ENCODE data around the gene TK1. TPM values are rescaled to one million over a fixed set of nuclear protein-coding genes. Genes with fewer than 3 reads are reported as not detected.
"Not testable (repeated sequence)": the region's sequence is repeated elsewhere in the genome, so short reads cannot be mapped to it uniquely, and the experiment has no call there.

TK1 gene
- total RNA-seq, 2 experiments from 2014 or later, result 109 to 117 TPM

DNA sequence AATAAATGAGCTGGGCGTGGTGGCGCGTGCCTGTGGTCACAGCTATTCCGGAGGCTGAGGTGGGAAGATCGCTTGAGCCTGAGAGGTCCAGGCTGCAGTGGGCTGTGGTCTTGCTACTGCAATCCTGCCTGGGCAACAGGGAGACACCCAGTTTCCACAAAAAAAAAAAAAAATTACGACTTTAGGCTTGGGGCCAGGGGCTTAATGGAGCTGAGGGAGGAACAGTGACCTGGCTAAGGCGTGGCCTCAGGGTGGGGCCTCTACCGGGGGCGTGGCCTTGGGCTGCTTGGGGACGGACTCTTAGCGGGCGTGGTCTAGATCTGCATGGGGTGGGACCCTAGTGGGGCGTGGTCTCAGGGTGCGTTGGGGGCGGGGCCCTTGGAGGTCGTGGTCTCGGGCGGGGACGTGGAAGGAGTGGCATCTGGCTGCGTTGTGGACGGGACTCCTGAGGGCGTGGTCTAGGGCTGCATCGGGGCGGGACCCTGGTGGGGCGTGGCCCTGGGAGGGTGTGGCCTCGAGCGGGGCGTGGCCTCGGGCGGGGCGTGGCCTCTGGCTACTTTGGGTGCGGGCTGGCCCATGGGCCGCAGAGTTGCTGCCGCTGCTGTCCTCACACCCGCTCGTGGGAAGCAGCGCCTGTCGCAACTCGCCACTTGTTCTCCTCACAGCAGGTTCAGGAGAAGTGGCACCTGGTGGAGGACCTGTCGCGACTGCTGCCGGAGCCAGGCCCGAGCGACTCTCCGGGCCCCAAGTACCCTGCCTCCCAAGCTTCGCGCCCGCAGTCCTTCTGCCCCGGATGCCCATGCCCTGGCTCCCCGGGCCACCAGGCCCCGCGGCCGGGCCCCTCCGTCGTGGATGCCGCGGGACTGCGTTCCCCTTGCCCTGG is 46.4 kb downstream of the TK1 start:
- ChIA-PET POLR2A (interaction anchor here (0.7 to 14.6 kb wide), 16 partner anchors 12 to 241 kb away, joined by 3 to 332 read pairs (median 4); partner anchors contain the start of genes AFMID, TK1, TMC6 and TMC8), CTCF (interaction anchor here (0.6 to 8.2 kb wide), 11 partner anchors 9 to 681 kb away, joined by 3 to 106 read pairs (median 5); partner anchors contain the start of genes TMC6 and TMC8)
- Mint-ChIP-seq H3K27me3 (no peaks in the 10 kb centered on the region), H3K4me3 (peak overlapping the region; percentile 15), H3K9me3 (no peaks in the 10 kb centered on the region), H3K27ac (peak overlapping the region; percentile 82), H3K36me3 (ENCODE audit: low read depth) (peaks cover 56% of the 10 kb centered on the region), H3K4me1 (peaks cover 65% of the 10 kb centered on the region)
- DNase-seq, result peak; percentile 99

DNA sequence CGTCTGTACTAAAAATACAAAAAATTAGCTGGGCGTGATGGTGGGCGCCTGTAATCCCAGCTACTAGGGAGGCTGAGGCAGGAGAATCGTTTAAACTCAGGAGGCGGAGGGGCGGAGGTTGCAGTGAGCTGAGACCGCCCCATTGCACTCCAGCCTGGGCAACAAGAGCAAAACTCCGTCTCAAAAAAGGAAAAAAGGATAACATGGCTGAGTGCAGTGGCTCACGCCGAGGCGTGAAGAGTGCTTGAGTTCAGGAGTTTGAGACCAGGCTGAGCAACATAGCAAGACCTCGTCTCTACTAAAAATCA is 47.0 kb downstream of the TK1 start:
- peaks cover 70% of the 10 kb centered on the region for H3K4me1 Mint-ChIP-seq
- not testable (repeated sequence) for H3K27me3 Mint-ChIP-seq, DNase-seq, H3K9me3 Mint-ChIP-seq
- H3K4me3 Mint-ChIP-seq, result peak overlapping the region; percentile 15
- CTCF ChIA-PET, result interaction anchor here (0.6 to 8.2 kb wide), 11 partner anchors 10 to 680 kb away, joined by 3 to 106 read pairs (median 5); partner anchors contain the start of genes TMC6 and TMC8
- H3K27ac Mint-ChIP-seq, result peak overlapping the region; percentile 82
- peaks cover 60% of the 10 kb centered on the region for H3K36me3 Mint-ChIP-seq (ENCODE audit: low read depth)
- POLR2A ChIA-PET, result interaction anchor here (0.7 to 14.6 kb wide), 16 partner anchors 13 to 242 kb away, joined by 3 to 332 read pairs (median 4); partner anchors contain the start of genes AFMID, SYNGR2, TK1 and TMC6

DNA sequence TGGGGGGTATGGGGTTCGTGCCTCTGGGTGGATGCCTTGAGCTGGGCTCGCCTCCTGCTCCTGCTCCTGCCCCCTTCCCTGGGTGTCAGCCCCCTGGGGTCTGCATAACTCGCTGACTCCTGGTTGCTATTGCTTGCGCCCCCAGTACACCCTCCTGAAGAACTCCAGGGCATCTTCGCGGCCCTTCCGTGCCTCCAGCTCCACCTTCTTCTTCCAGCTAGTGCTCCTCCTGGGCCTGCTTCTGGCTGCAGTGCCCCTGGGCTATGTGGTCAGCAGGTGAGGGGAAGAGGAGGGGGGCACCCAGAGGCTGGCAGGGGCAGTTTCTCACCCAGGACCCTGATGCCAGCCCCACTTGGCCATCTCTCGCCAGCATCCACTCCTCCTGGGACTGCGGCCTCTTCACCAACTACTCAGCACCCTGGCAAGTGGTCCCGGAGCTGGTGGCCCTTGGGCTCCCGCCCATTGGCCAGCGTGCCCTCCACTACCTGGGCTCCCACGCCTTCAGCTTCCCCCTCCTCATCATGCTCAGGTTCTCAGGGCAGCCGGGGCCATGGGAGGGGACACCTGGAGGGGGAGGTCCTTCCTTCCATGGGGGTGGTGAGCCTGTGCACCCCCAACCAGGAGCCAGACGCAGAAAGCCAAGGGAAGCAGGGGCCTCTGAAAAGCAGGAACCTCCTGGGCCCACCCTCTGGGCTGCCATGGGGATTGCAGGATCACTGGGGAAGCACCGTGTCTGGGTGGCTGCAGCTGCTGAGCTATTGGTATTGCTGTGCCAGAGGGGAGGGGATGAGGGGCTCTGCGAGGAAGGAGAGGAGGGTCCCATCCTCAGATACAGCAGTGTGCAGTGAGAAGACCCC is 48.4 kb downstream of the TK1 start:
- peaks cover 84% of the 10 kb centered on the region for H3K4me1 Mint-ChIP-seq

GRCh38 chr17:78137392-78138203 is 49.3 kb downstream of the TK1 start:
- H3K4me3 Mint-ChIP-seq, result no peak overlapping the region

More for the DNA sequence above, 48.4 kb downstream of the TK1 start:
- H3K9me3 Mint-ChIP-seq, result no peaks in the 10 kb centered on the region
- H3K27ac Mint-ChIP-seq, result peak overlapping the region; percentile 76
- H3K27me3 Mint-ChIP-seq, result no peaks in the 10 kb centered on the region
- DNase-seq, result no peak
- no peak overlapping the region for H3K4me3 Mint-ChIP-seq
- H3K36me3 Mint-ChIP-seq (ENCODE audit: low read depth), result peaks cover 74% of the 10 kb centered on the region
- CTCF ChIA-PET, result interaction anchor here (0.6 to 8.2 kb wide), 10 partner anchors 8 to 295 kb away, joined by 3 to 106 read pairs (median 6); partner anchors contain the start of genes C17orf99 and TMC6
- POLR2A ChIA-PET, result interaction anchor here (0.9 to 14.6 kb wide), 9 partner anchors 14 to 180 kb away, joined by 3 to 332 read pairs (median 5); partner anchors contain the start of genes SYNGR2, TK1, TMC6 and TMC8

DNA sequence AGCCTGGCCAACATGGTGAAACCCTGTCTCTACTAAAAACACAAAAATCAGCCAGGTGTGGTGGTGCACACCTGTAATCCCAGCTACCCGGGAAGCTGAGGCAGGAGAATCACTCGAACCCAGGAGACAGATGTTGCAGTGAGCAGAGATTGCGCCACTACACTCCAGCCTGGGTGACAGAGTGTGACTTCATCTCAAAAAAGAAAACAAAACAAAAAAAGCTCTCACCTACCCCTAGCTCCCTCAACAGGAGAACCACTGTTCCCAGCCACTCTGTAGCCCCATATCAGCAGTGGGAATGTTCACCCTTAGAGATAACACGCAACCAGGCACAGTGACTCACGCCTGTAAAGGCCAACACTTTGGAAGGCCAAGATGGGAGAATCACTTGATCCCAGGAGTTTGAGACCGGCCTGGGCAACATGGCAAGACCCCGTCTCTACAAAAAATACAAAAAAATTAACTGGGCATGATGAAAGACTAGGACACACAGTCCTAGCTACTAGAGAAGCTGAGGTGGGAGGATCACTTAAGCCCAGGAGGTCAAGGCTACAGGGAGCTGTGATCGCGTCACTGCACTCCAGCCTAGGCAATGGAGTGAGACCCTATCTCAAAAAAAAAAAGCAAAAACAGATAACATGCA is 50.9 kb downstream of the TK1 start:
- Mint-ChIP-seq H3K4me1 (peaks cover 76% of the 10 kb centered on the region), H3K27ac (peak overlapping the region; percentile 58)

More at GRCh38 chr17:78137392-78138203, 49.3 kb downstream of the TK1 start:
- Mint-ChIP-seq H3K36me3 (ENCODE audit: low read depth) (peaks cover 80% of the 10 kb centered on the region), H3K9me3 (no peaks in the 10 kb centered on the region), H3K27ac (peak overlapping the region; percentile 76), H3K4me1 (peaks cover 89% of the 10 kb centered on the region), H3K27me3 (no peaks in the 10 kb centered on the region)
- peak; percentile 60 for DNase-seq
- ChIA-PET CTCF (interaction anchor here (0.6 to 8.2 kb wide), 11 partner anchors 9 to 294 kb away, joined by 3 to 106 read pairs (median 5); partner anchors contain the start of genes C17orf99 and TMC6), POLR2A (interaction anchor here (0.6 to 14.6 kb wide), 10 partner anchors 13 to 179 kb away, joined by 3 to 332 read pairs (median 5); partner anchors contain the start of genes SYNGR2, TK1, TMC6 and TMC8)

GRCh38 chr17:78134899-78135385 is 51.9 kb downstream of the TK1 start:
- POLR2A ChIA-PET, result interaction anchor here (1.5 to 16.9 kb wide), 6 partner anchors 9 to 52 kb away, joined by 5 to 332 read pairs (median 12); partner anchors contain the start of genes AFMID, TK1, TMC6 and TMC8
- no peaks in the 10 kb centered on the region for H3K27me3 Mint-ChIP-seq
- DNase-seq, result no peak
- peaks cover 72% of the 10 kb centered on the region for H3K4me1 Mint-ChIP-seq
- H3K36me3 Mint-ChIP-seq (ENCODE audit: low read depth), result peaks cover 75% of the 10 kb centered on the region
- H3K4me3 Mint-ChIP-seq, result no peak overlapping the region
- no peaks in the 10 kb centered on the region for H3K9me3 Mint-ChIP-seq
- H3K27ac Mint-ChIP-seq, result no peak overlapping the region
- CTCF ChIA-PET, result interaction anchor here (1.0 to 8.2 kb wide), 12 partner anchors 10 to 116 kb away, joined by 3 to 106 read pairs (median 4); partner anchors contain the start of gene TMC6

More for the DNA sequence above, 50.9 kb downstream of the TK1 start:
- H3K27me3 Mint-ChIP-seq, result no peaks in the 10 kb centered on the region
- H3K9me3 Mint-ChIP-seq, result no peaks in the 10 kb centered on the region
- ChIA-PET POLR2A (interaction anchor here (1.4 to 16.9 kb wide), 6 partner anchors 8 to 51 kb away, joined by 4 to 332 read pairs (median 12); partner anchors contain the start of genes AFMID, TK1, TMC6 and TMC8), CTCF (interaction anchor here (0.9 to 8.2 kb wide), 7 partner anchors 12 to 72 kb away, joined by 3 to 106 read pairs (median 4); partner anchors contain the start of gene TMC6)
- H3K36me3 Mint-ChIP-seq (ENCODE audit: low read depth), result peaks cover 76% of the 10 kb centered on the region
- DNase-seq, result no peak
- H3K4me3 Mint-ChIP-seq, result no peak overlapping the region

DNA sequence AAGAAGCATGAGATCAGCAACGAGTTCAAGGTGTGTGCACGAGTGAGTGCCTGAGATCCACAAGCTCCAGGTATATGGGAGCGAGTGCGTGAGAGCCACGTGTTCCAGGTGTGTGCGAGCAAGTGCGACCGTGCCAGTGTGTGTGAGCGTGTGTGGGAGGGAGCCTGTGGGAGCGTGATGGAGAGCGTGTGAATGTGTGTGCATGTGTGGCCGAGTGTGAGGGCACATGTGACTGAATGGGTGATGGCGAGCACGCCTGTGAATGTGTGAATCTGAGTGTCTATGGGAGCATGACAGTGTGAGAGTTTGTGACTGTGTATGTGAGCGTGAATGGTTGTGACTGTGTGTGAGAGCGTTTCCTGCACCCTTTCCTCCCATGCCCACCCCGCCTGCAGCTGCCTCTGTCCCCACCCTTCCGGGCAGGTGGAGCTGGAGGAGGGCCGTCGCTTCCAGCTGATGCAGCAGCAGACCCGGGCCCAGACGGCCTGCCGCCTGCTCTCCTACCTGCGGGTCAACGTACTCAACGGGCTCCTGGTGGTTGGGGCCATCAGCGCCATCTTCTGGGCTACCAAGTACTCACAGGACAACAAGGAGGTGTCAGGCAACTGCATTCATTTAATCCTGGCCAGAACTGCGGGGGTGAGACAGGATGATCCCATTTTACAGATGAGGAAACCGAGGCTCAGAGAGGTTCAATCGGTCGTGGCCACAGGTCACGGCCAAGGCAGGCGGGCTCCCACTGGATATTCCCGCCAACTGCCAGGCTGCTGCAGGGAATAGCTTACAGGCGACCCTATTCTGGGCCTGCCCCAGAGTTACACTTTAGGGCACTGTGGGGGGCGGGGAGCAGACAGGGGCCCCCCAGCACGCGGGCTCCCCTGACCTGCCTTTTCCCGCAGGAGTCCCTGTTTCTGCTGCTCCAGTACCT is 52.6 kb downstream of the TK1 start:
- H3K4me3 Mint-ChIP-seq, result peak overlapping the region; percentile 87
- peaks cover 72% of the 10 kb centered on the region for H3K36me3 Mint-ChIP-seq (ENCODE audit: low read depth)
- peak overlapping the region; percentile 89 for H3K27ac Mint-ChIP-seq
- H3K27me3 Mint-ChIP-seq, result no peaks in the 10 kb centered on the region
- peak; percentile 88 for DNase-seq
- no peaks in the 10 kb centered on the region for H3K9me3 Mint-ChIP-seq
- ChIA-PET CTCF (interaction anchor here (0.6 to 8.2 kb wide), 13 partner anchors 10 to 153 kb away, joined by 3 to 106 read pairs (median 4); partner anchors contain the start of gene TMC6), POLR2A (interaction anchor here (1.5 to 16.9 kb wide), 6 partner anchors 9 to 53 kb away, joined by 5 to 332 read pairs (median 12); partner anchors contain the start of genes AFMID, TK1, TMC6 and TMC8)
- H3K4me1 Mint-ChIP-seq, result peaks cover 74% of the 10 kb centered on the region

DNA sequence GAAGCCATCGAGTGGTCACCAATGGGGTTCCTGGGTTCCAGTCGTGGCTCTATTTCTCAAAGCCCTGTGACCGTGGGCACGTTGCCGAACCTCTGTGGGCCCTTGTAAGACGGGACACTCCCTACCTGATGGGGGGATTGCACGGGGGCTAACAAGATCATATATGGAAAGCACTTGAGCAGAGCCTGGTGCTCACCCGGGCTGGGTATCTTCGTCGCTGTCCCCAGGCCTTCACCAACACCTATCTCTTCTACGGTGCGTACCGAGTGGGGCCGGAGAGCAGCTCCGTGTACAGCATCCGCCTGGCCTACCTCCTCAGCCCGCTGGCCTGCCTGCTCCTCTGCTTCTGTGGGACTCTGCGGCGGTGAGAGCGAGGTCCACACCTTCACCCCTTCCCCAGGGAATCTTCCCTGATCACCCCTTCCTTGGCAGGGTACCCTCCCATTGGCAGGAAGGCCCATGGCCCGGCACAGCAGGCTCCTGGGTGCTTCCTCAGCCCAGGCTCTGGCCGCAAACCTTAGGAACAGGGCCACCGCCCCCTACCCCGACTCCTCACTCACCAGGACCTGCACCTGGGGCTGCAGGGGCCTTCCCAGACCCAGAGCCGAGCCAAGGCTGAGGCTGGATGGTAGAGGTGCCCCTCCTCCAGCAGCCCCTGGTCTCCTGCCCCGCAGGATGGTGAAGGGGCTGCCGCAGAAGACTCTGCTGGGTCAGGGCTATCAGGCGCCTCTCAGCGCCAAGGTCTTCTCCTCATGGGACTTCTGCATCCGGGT is 53.5 kb downstream of the TK1 start:
- peaks cover 66% of the 10 kb centered on the region for H3K36me3 Mint-ChIP-seq (ENCODE audit: low read depth)
- H3K9me3 Mint-ChIP-seq, result no peaks in the 10 kb centered on the region
- no peaks in the 10 kb centered on the region for H3K27me3 Mint-ChIP-seq
- peak overlapping the region; percentile 89 for H3K27ac Mint-ChIP-seq
- ChIA-PET CTCF (interaction anchor here (0.6 to 8.2 kb wide), 9 partner anchors 10 to 154 kb away, joined by 3 to 106 read pairs (median 4); partner anchors contain the start of gene TMC6), POLR2A (interaction anchor here (1.5 to 16.9 kb wide), 6 partner anchors 9 to 54 kb away, joined by 5 to 332 read pairs (median 12); partner anchors contain the start of genes AFMID, TK1, TMC6 and TMC8)
- peaks cover 70% of the 10 kb centered on the region for H3K4me1 Mint-ChIP-seq
- peak overlapping the region; percentile 87 for H3K4me3 Mint-ChIP-seq
- DNase-seq, result no peak

DNA sequence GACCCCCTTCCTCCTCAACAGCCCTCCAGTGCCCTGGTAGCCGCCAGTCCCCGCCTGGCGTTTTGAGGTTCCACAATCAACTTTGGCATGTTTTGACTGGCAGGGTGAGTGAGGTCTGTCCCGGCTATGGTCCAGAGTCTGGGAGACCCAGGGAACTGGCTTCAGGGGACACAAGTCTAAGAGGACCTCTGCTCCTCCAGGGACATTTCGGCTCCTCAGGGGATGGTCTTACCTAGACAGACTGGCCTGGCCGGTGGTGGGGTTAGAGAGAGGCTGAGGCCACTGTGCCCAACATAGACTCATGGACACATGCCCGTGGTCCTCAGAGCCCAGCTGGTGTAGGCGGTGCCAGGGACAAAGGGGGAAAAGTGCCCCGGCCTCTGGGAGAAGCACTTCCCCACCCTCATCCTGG is 54.1 kb downstream of the TK1 start:
- Mint-ChIP-seq H3K4me1 (peaks cover 64% of the 10 kb centered on the region), H3K36me3 (ENCODE audit: low read depth) (peaks cover 65% of the 10 kb centered on the region), H3K27ac (peak overlapping the region; percentile 89), H3K4me3 (peak overlapping the region; percentile 87), H3K27me3 (no peaks in the 10 kb centered on the region), H3K9me3 (no peaks in the 10 kb centered on the region)
- no peak for DNase-seq
- CTCF ChIA-PET, result interaction anchor here (2.5 to 8.2 kb wide), 2 partner anchors 9 to 49 kb away, joined by 12 to 106 read pairs; partner anchors contain the start of gene TMC6
- POLR2A ChIA-PET, result interaction anchor here (3.0 to 16.9 kb wide), 3 partner anchors 8 to 40 kb away, joined by 12 to 332 read pairs (median 197); partner anchors contain the start of genes TMC6 and TMC8

Measured in activated CD4-positive, alpha-beta memory T cell treated with anti-CD3 and anti-CD28 coated beads, Interleukin-2, amount 10 ng/mL, durations not matched to agents 7 days and 5 days (primary cell).